Activated gamma-delta T cell (primary cell): ENCODE measurements around the gene COL2A1.
A peak's percentile ranks its signal among the peaks of the same experiment; 100 is the strongest.
"Not testable (repeated sequence)": the region's sequence is repeated elsewhere in the genome, so short reads cannot be mapped to it uniquely, and the experiment has no call there.

ENCODE experiments used
- DNase-seq: peaks from one replicate; lab custom pipeline; 2025; lab: John Stamatoyannopoulos, UW

COL2A1 gene

GRCh38 chr12:47975036-47975620 is 29.1 kb downstream of the COL2A1 start:
- no peak for DNase-seq

GRCh38 chr12:47973870-47974269 is 30.4 kb downstream of the COL2A1 start:
- no peak for DNase-seq

GRCh38 chr12:47972895-47973294 is 31.4 kb downstream of the COL2A1 start:
- DNase-seq: no peak

GRCh38 chr12:47970843-47971242 is 33.4 kb downstream of the COL2A1 start:
- DNase-seq: no peak

GRCh38 chr12:47969845-47970244 is 34.4 kb downstream of the COL2A1 start:
- no peak for DNase-seq

GRCh38 chr12:47967461-47968321 is 36.6 kb downstream of the COL2A1 start:
- DNase-seq: no peak

- no peak for DNase-seq
These were observed 38.7 kb downstream of the COL2A1 start for GRCh38 chr12:47965581-47965980.

GRCh38 chr12:47964106-47964728 is 40.1 kb downstream of the COL2A1 start:
- no peak for DNase-seq

GRCh38 chr12:47963340-47964040 is 40.8 kb downstream of the COL2A1 start, which contains the start of gene TMEM106C:
TSS of gene TMEM106C (plus strand) at chr12:47963596. CDS start at chr12:47964237, 641 bp downstream.
- peak; percentile 87 for DNase-seq

- no peak for DNase-seq
These were observed 42.1 kb downstream of the COL2A1 start for GRCh38 chr12:47962198-47962597.

GRCh38 chr12:47957671-47958070 is 46.6 kb downstream of the COL2A1 start:
- DNase-seq: not testable (repeated sequence)

- no peak for DNase-seq
These were observed 49.2 kb downstream of the COL2A1 start for GRCh38 chr12:47955059-47955458.

GRCh38 chr12:47954467-47955045 is 49.7 kb downstream of the COL2A1 start:
- no peak for DNase-seq

GRCh38 chr12:47954058-47954457 is 50.2 kb downstream of the COL2A1 start:
- no peak for DNase-seq

- no peak for DNase-seq
These were observed 53.3 kb downstream of the COL2A1 start for GRCh38 chr12:47950856-47951468.

GRCh38 chr12:47949441-47950341 is 54.6 kb downstream of the COL2A1 start:
- DNase-seq: no peak

- DNase-seq: no peak
These were observed 56.9 kb downstream of the COL2A1 start for GRCh38 chr12:47947341-47947740.

- no peak for DNase-seq
These were observed 57.6 kb downstream of the COL2A1 start for GRCh38 chr12:47946413-47947323.

- no peak for DNase-seq
These were observed 58.9 kb downstream of the COL2A1 start for GRCh38 chr12:47945341-47945728.
